Measurements from ENCODE around the gene E2F2.

Gene E2F2

GRCh38 chr1:23570001-23570691 is 39.1 kb upstream of the E2F2 start:
- WGBS, 2 experiments, result 91 to 96% methylated on average over 4 of the region's 4 CpGs
- Histone ChIP-seq H3K9me3 (ENCODE audit: control insufficient read depth, low read length) (no peaks in the 10 kb centered on the region), H3K27me3 (ENCODE audit: control insufficient read depth, insufficient read depth, low read length, poor library complexity, severe bottlenecking) (no peaks in the 10 kb centered on the region), H3K4me3 (ENCODE audit: insufficient read depth, low read depth, low read length) (no peak overlapping the region), H3K4me1 (ENCODE audit: control insufficient read depth, insufficient read depth, low read length) (peaks cover 28% of the 10 kb centered on the region), H3K27ac (ENCODE audit: insufficient read depth, low read depth, low read length, poor library complexity, severe bottlenecking) (no peak overlapping the region), H3K36me3 (ENCODE audit: control insufficient read depth, insufficient read depth, low read length) (no peaks in the 10 kb centered on the region)

- Histone ChIP-seq H3K4me1 (ENCODE audit: control insufficient read depth, insufficient read depth, low read length) (peaks cover 41% of the 10 kb centered on the region), H3K27ac (ENCODE audit: insufficient read depth, low read depth, low read length, poor library complexity, severe bottlenecking) (peak overlapping the region; percentile 98), H3K4me3 (ENCODE audit: insufficient read depth, low read depth, low read length) (peak overlapping the region; percentile 16), H3K9me3 (ENCODE audit: control insufficient read depth, low read length) (no peaks in the 10 kb centered on the region), H3K36me3 (ENCODE audit: control insufficient read depth, insufficient read depth, low read length) (no peaks in the 10 kb centered on the region), H3K27me3 (ENCODE audit: control insufficient read depth, insufficient read depth, low read length, poor library complexity, severe bottlenecking) (no peaks in the 10 kb centered on the region)
- 19 to 20% methylated on average over 16 of the region's 16 CpGs for WGBS, 2 experiments
Observed at GRCh38 chr1:23568608-23569383, 37.8 kb upstream of the E2F2 start.

DNA sequence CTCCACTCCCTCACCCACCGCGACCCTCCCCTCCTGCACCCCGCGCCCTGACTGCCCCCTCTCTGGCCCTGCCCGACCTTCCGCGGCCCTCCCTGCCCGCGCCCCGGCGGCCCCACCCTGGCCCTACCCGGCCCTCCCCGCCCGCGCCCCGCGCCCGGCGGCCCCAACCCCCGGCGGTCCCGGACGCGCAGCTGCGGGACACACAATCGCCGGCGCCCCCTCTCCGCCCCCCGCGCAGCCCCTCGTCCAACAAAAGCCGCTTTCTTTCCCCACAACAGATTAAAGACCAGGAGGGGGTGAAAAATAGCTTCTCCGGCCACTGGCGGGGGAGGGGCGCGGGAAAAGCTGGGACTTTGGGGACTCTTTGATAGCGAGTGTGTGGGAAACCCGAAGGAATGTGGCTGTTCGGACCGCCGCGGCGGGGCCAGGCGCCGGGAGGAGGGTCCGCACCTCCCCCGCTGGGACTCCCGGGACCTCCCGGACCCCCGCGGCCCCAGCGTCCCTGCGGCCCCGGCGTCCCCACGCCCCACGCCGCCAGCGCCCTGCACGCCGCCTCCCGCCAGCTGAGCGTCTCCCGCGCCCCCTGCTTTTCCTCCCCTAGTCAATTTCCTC is 37.1 kb upstream of the E2F2 start:
- Histone ChIP-seq H3K27me3 (ENCODE audit: control insufficient read depth, insufficient read depth, low read length, poor library complexity, severe bottlenecking) (no peaks in the 10 kb centered on the region), H3K27ac (ENCODE audit: insufficient read depth, low read depth, low read length, poor library complexity, severe bottlenecking) (peak overlapping the region; percentile 98), H3K36me3 (ENCODE audit: control insufficient read depth, insufficient read depth, low read length) (no peaks in the 10 kb centered on the region), H3K4me3 (ENCODE audit: insufficient read depth, low read depth, low read length) (peak overlapping the region; percentile 16), H3K4me1 (ENCODE audit: control insufficient read depth, insufficient read depth, low read length) (peaks cover 44% of the 10 kb centered on the region), H3K9me3 (ENCODE audit: control insufficient read depth, low read length) (no peaks in the 10 kb centered on the region)
- WGBS, 2 experiments, result 0 to 1% methylated on average over 61 to 66 of the region's 66 CpGs

- H3K27ac ChIP-seq (ENCODE audit: insufficient read depth, low read depth, low read length, poor library complexity, severe bottlenecking), result peak overlapping the region; percentile 98
- H3K9me3 ChIP-seq (ENCODE audit: control insufficient read depth, low read length), result no peaks in the 10 kb centered on the region
- no peaks in the 10 kb centered on the region for H3K27me3 ChIP-seq (ENCODE audit: control insufficient read depth, insufficient read depth, low read length, poor library complexity, severe bottlenecking)
- 66 to 67% methylated on average over 15 of the region's 15 CpGs for WGBS, 2 experiments
- H3K36me3 ChIP-seq (ENCODE audit: control insufficient read depth, insufficient read depth, low read length), result no peaks in the 10 kb centered on the region
- H3K4me1 ChIP-seq (ENCODE audit: control insufficient read depth, insufficient read depth, low read length), result peaks cover 49% of the 10 kb centered on the region
- H3K4me3 ChIP-seq (ENCODE audit: insufficient read depth, low read depth, low read length), result no peak overlapping the region
Observed at GRCh38 chr1:23567629-23567995, 36.6 kb upstream of the E2F2 start.

GRCh38 chr1:23566304-23566703 is 35.3 kb upstream of the E2F2 start:
- WGBS, 2 experiments, result 83 to 85% methylated on average over 6 of the region's 6 CpGs
- H3K27ac ChIP-seq (ENCODE audit: insufficient read depth, low read depth, low read length, poor library complexity, severe bottlenecking), result no peak overlapping the region
- no peaks in the 10 kb centered on the region for H3K36me3 ChIP-seq (ENCODE audit: control insufficient read depth, insufficient read depth, low read length)
- no peak overlapping the region for H3K4me3 ChIP-seq (ENCODE audit: insufficient read depth, low read depth, low read length)
- H3K27me3 ChIP-seq (ENCODE audit: control insufficient read depth, insufficient read depth, low read length, poor library complexity, severe bottlenecking), result no peaks in the 10 kb centered on the region
- peaks cover 58% of the 10 kb centered on the region for H3K4me1 ChIP-seq (ENCODE audit: control insufficient read depth, insufficient read depth, low read length)
- H3K9me3 ChIP-seq (ENCODE audit: control insufficient read depth, low read length), result no peaks in the 10 kb centered on the region

DNA sequence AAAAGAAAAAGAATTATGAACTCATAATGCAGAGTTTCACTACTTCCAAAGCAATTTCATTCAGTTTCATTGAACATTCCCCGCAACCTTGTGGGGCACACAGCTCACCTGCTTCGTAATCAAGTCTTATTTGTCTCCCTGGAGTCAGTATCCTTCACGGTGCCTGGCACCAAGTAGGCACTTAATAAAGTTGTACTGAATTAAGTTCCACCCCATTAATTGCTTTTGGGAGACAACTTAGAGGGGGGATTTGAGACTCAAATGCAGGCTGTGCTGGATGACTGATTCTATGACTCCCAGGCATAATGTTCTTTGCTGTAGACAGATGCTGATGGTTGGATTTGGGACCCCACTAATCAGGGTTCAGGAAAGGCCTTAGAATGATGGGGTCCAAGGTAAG is 34.7 kb upstream of the E2F2 start:
- Histone ChIP-seq H3K4me3 (ENCODE audit: insufficient read depth, low read depth, low read length) (no peak overlapping the region), H3K27ac (ENCODE audit: insufficient read depth, low read depth, low read length, poor library complexity, severe bottlenecking) (no peak overlapping the region), H3K4me1 (ENCODE audit: control insufficient read depth, insufficient read depth, low read length) (peaks cover 63% of the 10 kb centered on the region), H3K36me3 (ENCODE audit: control insufficient read depth, insufficient read depth, low read length) (no peaks in the 10 kb centered on the region), H3K9me3 (ENCODE audit: control insufficient read depth, low read length) (no peaks in the 10 kb centered on the region), H3K27me3 (ENCODE audit: control insufficient read depth, insufficient read depth, low read length, poor library complexity, severe bottlenecking) (no peaks in the 10 kb centered on the region)
- 90 to 95% methylated on average over 3 of the region's 3 CpGs for WGBS, 2 experiments

DNA sequence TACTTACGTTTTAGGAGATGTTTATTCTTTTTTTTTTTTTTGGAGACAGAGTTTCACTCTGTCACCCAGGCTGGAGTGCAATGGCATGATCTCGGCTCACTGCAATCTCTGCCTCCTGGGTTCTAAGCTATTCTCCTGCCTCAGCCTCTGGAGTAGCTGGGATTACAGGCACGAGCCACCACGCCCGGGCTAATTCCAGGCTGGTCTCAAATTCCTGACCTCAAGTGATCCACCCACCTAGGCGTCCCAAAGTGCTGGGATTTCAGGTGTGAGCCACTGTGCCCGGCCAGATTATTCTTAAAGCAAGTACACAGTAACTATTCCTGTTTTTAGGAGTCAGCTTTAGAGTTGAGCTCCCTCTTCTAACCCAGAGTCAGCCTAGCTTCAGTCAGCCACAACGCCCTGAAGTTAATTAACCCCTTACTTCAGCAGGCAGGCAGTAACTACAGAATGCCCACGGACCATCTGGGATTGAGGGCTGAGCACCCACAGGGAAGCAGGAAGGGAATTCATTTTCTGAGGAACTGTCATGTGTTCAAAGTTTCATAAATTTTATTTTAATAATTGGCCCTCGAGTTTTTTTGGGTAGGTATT is 33.6 kb upstream of the E2F2 start:
- Histone ChIP-seq H3K4me3 (ENCODE audit: insufficient read depth, low read depth, low read length) (no peak overlapping the region), H3K9me3 (ENCODE audit: control insufficient read depth, low read length) (no peaks in the 10 kb centered on the region), H3K4me1 (ENCODE audit: control insufficient read depth, insufficient read depth, low read length) (peaks cover 73% of the 10 kb centered on the region), H3K27ac (ENCODE audit: insufficient read depth, low read depth, low read length, poor library complexity, severe bottlenecking) (no peak overlapping the region), H3K36me3 (ENCODE audit: control insufficient read depth, insufficient read depth, low read length) (no peaks in the 10 kb centered on the region), H3K27me3 (ENCODE audit: control insufficient read depth, insufficient read depth, low read length, poor library complexity, severe bottlenecking) (no peaks in the 10 kb centered on the region)
- WGBS, 2 experiments, result 64 to 69% methylated on average over 9 to 10 of the region's 10 CpGs

GRCh38 chr1:23563755-23564374 is 32.8 kb upstream of the E2F2 start:
- H3K36me3 ChIP-seq (ENCODE audit: control insufficient read depth, insufficient read depth, low read length), result no peaks in the 10 kb centered on the region
- no peaks in the 10 kb centered on the region for H3K27me3 ChIP-seq (ENCODE audit: control insufficient read depth, insufficient read depth, low read length, poor library complexity, severe bottlenecking)
- peaks cover 65% of the 10 kb centered on the region for H3K4me1 ChIP-seq (ENCODE audit: control insufficient read depth, insufficient read depth, low read length)
- H3K27ac ChIP-seq (ENCODE audit: insufficient read depth, low read depth, low read length, poor library complexity, severe bottlenecking), result no peak overlapping the region
- no peak overlapping the region for H3K4me3 ChIP-seq (ENCODE audit: insufficient read depth, low read depth, low read length)
- 90 to 95% methylated on average over 3 of the region's 3 CpGs for WGBS, 2 experiments
- no peaks in the 10 kb centered on the region for H3K9me3 ChIP-seq (ENCODE audit: control insufficient read depth, low read length)

DNA sequence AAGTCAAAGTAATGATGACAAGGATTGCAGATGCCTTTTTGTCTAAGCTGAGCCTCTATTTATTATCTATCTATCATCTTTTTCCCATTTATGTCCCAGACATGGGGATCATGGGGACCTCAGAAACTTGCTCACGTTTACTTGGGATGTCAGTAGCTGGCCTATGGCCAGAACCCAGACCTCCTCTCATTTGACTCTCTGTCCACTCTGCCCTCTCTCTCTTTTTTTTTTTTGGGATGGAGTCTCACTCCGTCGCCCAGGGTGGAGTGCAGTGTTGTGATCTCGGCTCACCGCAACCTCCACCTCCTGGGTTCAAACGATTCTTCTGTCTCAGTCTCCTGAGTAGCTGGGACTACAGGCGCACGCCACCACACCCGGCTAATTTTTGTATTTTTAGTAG is 32.0 kb upstream of the E2F2 start:
- WGBS, 2 experiments, result 86 to 89% methylated on average over 9 of the region's 9 CpGs
- peaks cover 60% of the 10 kb centered on the region for H3K4me1 ChIP-seq (ENCODE audit: control insufficient read depth, insufficient read depth, low read length)
- H3K27ac ChIP-seq (ENCODE audit: insufficient read depth, low read depth, low read length, poor library complexity, severe bottlenecking), result peak overlapping the region; percentile 100
- no peaks in the 10 kb centered on the region for H3K27me3 ChIP-seq (ENCODE audit: control insufficient read depth, insufficient read depth, low read length, poor library complexity, severe bottlenecking)
- H3K4me3 ChIP-seq (ENCODE audit: insufficient read depth, low read depth, low read length), result no peak overlapping the region
- peaks cover 2% of the 10 kb centered on the region for H3K36me3 ChIP-seq (ENCODE audit: control insufficient read depth, insufficient read depth, low read length)
- H3K9me3 ChIP-seq (ENCODE audit: control insufficient read depth, low read length), result no peaks in the 10 kb centered on the region
